ENCODE measurements around the gene KCNK1.
"Not testable (repeated sequence)": the region's sequence is repeated elsewhere in the genome, so short reads cannot be mapped to it uniquely, and the experiment has no call there.

Gene KCNK1

DNA sequence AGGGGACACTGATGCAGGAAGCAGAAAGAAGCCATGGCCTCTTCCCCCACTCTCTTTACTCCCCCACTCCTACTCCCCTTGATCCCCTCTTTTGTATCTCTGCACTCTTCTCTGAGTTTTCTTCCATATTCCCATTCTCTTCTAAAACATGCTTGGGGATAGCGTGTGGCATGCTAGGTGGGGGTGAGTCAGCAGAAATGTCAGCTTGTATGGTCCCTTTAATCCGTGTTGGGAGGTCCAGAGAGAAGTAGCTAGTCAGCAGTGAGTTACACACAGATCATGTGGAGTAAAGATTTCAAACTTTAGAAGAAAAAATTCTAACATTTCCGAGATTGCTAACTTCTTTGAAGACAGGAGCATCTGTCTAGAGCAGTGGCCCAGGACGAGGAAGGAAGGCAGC is 4.0 kb upstream of the KCNK1 start:
- Histone ChIP-seq H3K27me3 (replicated peaks; ENCODE audit: control insufficient read depth, insufficient read depth, low read length) (peaks cover 15% of the 10 kb centered on the region), H3K9me3 (ENCODE audit: control insufficient read depth, low read length) (no peaks in the 10 kb centered on the region), H3K4me1 (ENCODE audit: control insufficient read depth, insufficient read depth, low read length) (peaks cover 3% of the 10 kb centered on the region)

GRCh38 chr1:233610628-233611027 is 3.3 kb upstream of the KCNK1 start:
- no peak overlapping the region for H3K9ac ChIP-seq (ENCODE audit: low read length)
- peaks cover 15% of the 10 kb centered on the region for H3K27me3 ChIP-seq (replicated peaks; ENCODE audit: control insufficient read depth, insufficient read depth, low read length)
- no peak for DNase-seq (ENCODE audit: low read depth)
- no peaks in the 10 kb centered on the region for H3K9me3 ChIP-seq (ENCODE audit: control insufficient read depth, low read length)
- no peak overlapping the region for H3K4me3 ChIP-seq (ENCODE audit: low read length)
- H3K36me3 ChIP-seq (ENCODE audit: control insufficient read depth, insufficient read depth, low read length, severe bottlenecking): no peaks in the 10 kb centered on the region
- peaks cover 3% of the 10 kb centered on the region for H3K4me1 ChIP-seq (ENCODE audit: control insufficient read depth, insufficient read depth, low read length)

More for the DNA sequence above, 4.0 kb upstream of the KCNK1 start:
- DNase-seq (ENCODE audit: low read depth): no peak
- Histone ChIP-seq H3K9ac (ENCODE audit: low read length) (no peak overlapping the region), H3K4me3 (ENCODE audit: low read length) (no peak overlapping the region), H3K36me3 (ENCODE audit: control insufficient read depth, insufficient read depth, low read length, severe bottlenecking) (no peaks in the 10 kb centered on the region)

DNA sequence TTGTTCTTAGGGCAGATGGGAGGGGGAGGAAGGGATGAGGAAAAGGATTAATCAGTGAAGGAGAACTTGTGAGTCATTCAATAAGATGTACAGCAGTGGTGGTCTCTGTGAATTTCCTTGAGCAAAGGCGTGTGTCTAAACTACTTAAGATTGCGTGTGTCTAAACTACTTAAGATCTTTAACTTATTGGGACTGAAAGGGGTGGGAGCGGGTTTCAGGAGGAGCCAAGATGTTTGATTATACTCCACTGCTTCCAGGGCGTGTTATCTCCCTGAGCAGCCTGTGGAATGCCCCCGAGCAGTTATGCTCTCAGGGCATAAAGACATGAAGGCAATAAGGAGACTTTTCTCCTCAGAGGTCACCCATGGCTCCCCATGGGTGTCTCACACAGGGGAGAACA is 2.5 kb upstream of the KCNK1 start:
- H3K9me3 ChIP-seq (ENCODE audit: control insufficient read depth, low read length); DNase-seq (ENCODE audit: low read depth); H3K4me3 ChIP-seq (ENCODE audit: low read length); H3K9ac ChIP-seq (ENCODE audit: low read length); H3K4me1 ChIP-seq (ENCODE audit: control insufficient read depth, insufficient read depth, low read length); H3K36me3 ChIP-seq (ENCODE audit: control insufficient read depth, insufficient read depth, low read length, severe bottlenecking): not testable (repeated sequence)
- H3K27me3 ChIP-seq (replicated peaks; ENCODE audit: control insufficient read depth, insufficient read depth, low read length): peaks cover 15% of the 10 kb centered on the region

- DNase-seq (ENCODE audit: low read depth): peak; percentile 71
- Histone ChIP-seq H3K4me3 (ENCODE audit: low read length) (peak overlapping the region; percentile 84), H3K4me1 (ENCODE audit: control insufficient read depth, insufficient read depth, low read length) (peaks cover 3% of the 10 kb centered on the region), H3K36me3 (ENCODE audit: control insufficient read depth, insufficient read depth, low read length, severe bottlenecking) (no peaks in the 10 kb centered on the region), H3K27me3 (replicated peaks; ENCODE audit: control insufficient read depth, insufficient read depth, low read length) (peaks cover 15% of the 10 kb centered on the region), H3K9me3 (ENCODE audit: control insufficient read depth, low read length) (no peaks in the 10 kb centered on the region), H3K9ac (ENCODE audit: low read length) (peak overlapping the region; percentile 60)
Measured at GRCh38 chr1:233614173-233614742, 352 bp downstream of the KCNK1 start.

GRCh38 chr1:233614743-233615521 is 1.0 kb downstream of the KCNK1 start:
- H3K9ac ChIP-seq (ENCODE audit: low read length): no peak overlapping the region
- peaks cover 15% of the 10 kb centered on the region for H3K27me3 ChIP-seq (replicated peaks; ENCODE audit: control insufficient read depth, insufficient read depth, low read length)
- H3K4me3 ChIP-seq (ENCODE audit: low read length): peak overlapping the region; percentile 76
- no peaks in the 10 kb centered on the region for H3K36me3 ChIP-seq (ENCODE audit: control insufficient read depth, insufficient read depth, low read length, severe bottlenecking)
- no peaks in the 10 kb centered on the region for H3K9me3 ChIP-seq (ENCODE audit: control insufficient read depth, low read length)
- H3K4me1 ChIP-seq (ENCODE audit: control insufficient read depth, insufficient read depth, low read length): peaks cover 3% of the 10 kb centered on the region
- no peak for DNase-seq (ENCODE audit: low read depth)

DNA sequence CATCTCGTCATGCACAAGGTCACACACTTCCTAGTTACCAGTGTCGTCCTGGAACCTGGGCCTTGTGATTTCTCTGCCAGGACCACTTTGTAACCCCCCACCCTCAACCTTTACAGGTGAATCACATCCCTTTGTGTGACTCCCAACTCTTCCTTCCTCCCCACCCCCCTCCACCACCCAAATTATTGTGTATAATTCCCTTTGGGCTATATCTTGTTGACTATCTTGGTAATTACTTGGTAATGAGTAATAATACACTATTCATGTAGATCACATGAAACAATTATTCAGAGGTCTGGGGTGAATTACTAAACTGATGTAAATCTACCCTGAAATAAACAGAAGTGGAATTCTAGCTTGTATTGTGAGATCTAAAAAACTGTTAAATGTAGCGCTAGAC is 1.7 kb downstream of the KCNK1 start:
- no peak overlapping the region for H3K9ac ChIP-seq (ENCODE audit: low read length)
- peaks cover 3% of the 10 kb centered on the region for H3K4me1 ChIP-seq (ENCODE audit: control insufficient read depth, insufficient read depth, low read length)
- H3K36me3 ChIP-seq (ENCODE audit: control insufficient read depth, insufficient read depth, low read length, severe bottlenecking): no peaks in the 10 kb centered on the region
- DNase-seq (ENCODE audit: low read depth): no peak
- H3K4me3 ChIP-seq (ENCODE audit: low read length): peak overlapping the region; percentile 76
- no peaks in the 10 kb centered on the region for H3K9me3 ChIP-seq (ENCODE audit: control insufficient read depth, low read length)
- H3K27me3 ChIP-seq (replicated peaks; ENCODE audit: control insufficient read depth, insufficient read depth, low read length): peaks cover 15% of the 10 kb centered on the region

DNA sequence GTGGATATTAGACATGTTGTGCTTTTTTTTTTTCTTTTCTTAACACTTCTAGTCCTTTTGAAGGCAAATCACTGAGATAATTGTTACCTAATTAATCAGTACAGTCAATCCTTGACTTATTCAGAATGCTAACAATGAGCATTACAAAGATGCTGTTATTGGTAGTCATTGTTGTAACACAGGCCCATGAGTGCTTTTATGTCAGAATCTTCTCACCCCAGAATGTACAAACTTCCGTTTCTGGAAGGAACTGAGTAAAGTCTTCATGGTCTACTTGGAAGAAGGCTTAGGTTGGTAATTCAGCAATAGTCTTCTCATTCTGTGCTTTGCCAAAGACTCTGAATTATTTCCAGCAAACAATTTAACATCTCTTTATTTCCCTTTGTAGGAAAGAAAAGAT is 3.1 kb downstream of the KCNK1 start:
- no peaks in the 10 kb centered on the region for H3K36me3 ChIP-seq (ENCODE audit: control insufficient read depth, insufficient read depth, low read length, severe bottlenecking)
- DNase-seq (ENCODE audit: low read depth): no peak
- no peak overlapping the region for H3K9ac ChIP-seq (ENCODE audit: low read length)
- H3K4me1 ChIP-seq (ENCODE audit: control insufficient read depth, insufficient read depth, low read length): peaks cover 3% of the 10 kb centered on the region
- no peaks in the 10 kb centered on the region for H3K9me3 ChIP-seq (ENCODE audit: control insufficient read depth, low read length)
- no peak overlapping the region for H3K4me3 ChIP-seq (ENCODE audit: low read length)
- H3K27me3 ChIP-seq (replicated peaks; ENCODE audit: control insufficient read depth, insufficient read depth, low read length): peaks cover 10% of the 10 kb centered on the region

- not testable (repeated sequence) for H3K4me1 ChIP-seq (ENCODE audit: control insufficient read depth, insufficient read depth, low read length); H3K36me3 ChIP-seq (ENCODE audit: control insufficient read depth, insufficient read depth, low read length, severe bottlenecking); DNase-seq (ENCODE audit: low read depth); H3K9me3 ChIP-seq (ENCODE audit: control insufficient read depth, low read length); H3K4me3 ChIP-seq (ENCODE audit: low read length); H3K27me3 ChIP-seq (replicated peaks; ENCODE audit: control insufficient read depth, insufficient read depth, low read length); H3K9ac ChIP-seq (ENCODE audit: low read length)
Measured at GRCh38 chr1:233619414-233619813, 5.5 kb downstream of the KCNK1 start.

- Histone ChIP-seq H3K9ac (ENCODE audit: low read length) (no peak overlapping the region), H3K36me3 (ENCODE audit: control insufficient read depth, insufficient read depth, low read length, severe bottlenecking) (no peaks in the 10 kb centered on the region), H3K4me1 (ENCODE audit: control insufficient read depth, insufficient read depth, low read length) (no peaks in the 10 kb centered on the region), H3K27me3 (replicated peaks; ENCODE audit: control insufficient read depth, insufficient read depth, low read length) (no peaks in the 10 kb centered on the region), H3K9me3 (ENCODE audit: control insufficient read depth, low read length) (no peaks in the 10 kb centered on the region), H3K4me3 (ENCODE audit: low read length) (no peak overlapping the region)
- no peak for DNase-seq (ENCODE audit: low read depth)
Measured at GRCh38 chr1:233620065-233620464, 6.2 kb downstream of the KCNK1 start.

GRCh38 chr1:233621923-233622322 is 8.0 kb downstream of the KCNK1 start:
- Histone ChIP-seq H3K4me3 (ENCODE audit: low read length) (no peak overlapping the region), H3K36me3 (ENCODE audit: control insufficient read depth, insufficient read depth, low read length, severe bottlenecking) (no peaks in the 10 kb centered on the region), H3K4me1 (ENCODE audit: control insufficient read depth, insufficient read depth, low read length) (no peaks in the 10 kb centered on the region), H3K9ac (ENCODE audit: low read length) (no peak overlapping the region), H3K27me3 (replicated peaks; ENCODE audit: control insufficient read depth, insufficient read depth, low read length) (no peaks in the 10 kb centered on the region), H3K9me3 (ENCODE audit: control insufficient read depth, low read length) (no peaks in the 10 kb centered on the region)
- no peak for DNase-seq (ENCODE audit: low read depth)

- H3K4me1 ChIP-seq (ENCODE audit: control insufficient read depth, insufficient read depth, low read length): no peaks in the 10 kb centered on the region
- H3K9me3 ChIP-seq (ENCODE audit: control insufficient read depth, low read length): no peaks in the 10 kb centered on the region
Measured at GRCh38 chr1:233624289-233624688, 10.4 kb downstream of the KCNK1 start.

More at GRCh38 chr1:233624289-233624688, 10.4 kb downstream of the KCNK1 start:
- Histone ChIP-seq H3K9ac (ENCODE audit: low read length) (no peak overlapping the region), H3K27me3 (replicated peaks; ENCODE audit: control insufficient read depth, insufficient read depth, low read length) (no peaks in the 10 kb centered on the region), H3K36me3 (ENCODE audit: control insufficient read depth, insufficient read depth, low read length, severe bottlenecking) (no peaks in the 10 kb centered on the region), H3K4me3 (ENCODE audit: low read length) (no peak overlapping the region)
- DNase-seq (ENCODE audit: low read depth): no peak

Data from adipocyte (in vitro differentiated cells).